Measurements from ENCODE around the gene TC2N. TPM values are rescaled to one million over a fixed set of nuclear protein-coding genes. Genes with fewer than 3 reads are reported as not detected.
"Not testable (repeated sequence)": the region's sequence is repeated elsewhere in the genome, so short reads cannot be mapped to it uniquely, and the experiment has no call there.

The TC2N gene
- total and polyA plus RNA-seq, 12 donors: 0.89 to 28.4 (median 4.3) TPM

- Histone ChIP-seq H3K27me3 (no peaks in the 10 kb centered on the region), H3K4me1 (replicated peaks in 1 of 2) (no peaks in the 10 kb centered on the region), H3K27ac (no peak overlapping the region), H3K9me3 (replicated peaks in 1 of 3) (no peaks in the 10 kb centered on the region), H3K4me3 (no peak overlapping the region), H3K36me3 (replicated peaks in 1 of 2) (no peaks in the 10 kb centered on the region)
- no peak for DNase-seq
- intact Hi-C loops (cut with DNase I): no loop called here
- no peak for TF ChIP-seq CTCF (IDR thresholded peaks at IDR 0.05)
- no peak for TF ChIP-seq POLR2A (IDR thresholded peaks at IDR 0.05)
- 86 to 96% (median 91%) methylated on average over 1 of the region's 1 CpG for WGBS, 4 donors
These were observed 122.0 kb downstream of the TC2N start for GRCh38 chr14:91745344-91745743.

GRCh38 chr14:91744068-91744480 is 123.3 kb downstream of the TC2N start:
- Histone ChIP-seq H3K4me1 (replicated peaks in 1 of 2) (no peaks in the 10 kb centered on the region), H3K36me3 (replicated peaks in 1 of 2) (no peaks in the 10 kb centered on the region), H3K4me3 (no peak overlapping the region), H3K27me3 (no peaks in the 10 kb centered on the region), H3K9me3 (replicated peaks in 1 of 3) (no peaks in the 10 kb centered on the region), H3K27ac (no peak overlapping the region)
- WGBS, 4 donors: 67 to 78% (median 77%) methylated on average over 2 of the region's 2 CpGs
- intact Hi-C loops (cut with DNase I): no loop called here
- DNase-seq: no peak
- TF ChIP-seq CTCF (IDR thresholded peaks at IDR 0.05) (no peak), POLR2A (IDR thresholded peaks at IDR 0.05) (no peak)

GRCh38 chr14:91743305-91743653 is 124.1 kb downstream of the TC2N start:
- intact Hi-C loops (cut with DNase I): no loop called here

GRCh38 chr14:91742621-91743304 is 124.6 kb downstream of the TC2N start:
- no peaks in the 10 kb centered on the region for H3K27me3 ChIP-seq
- H3K4me3 ChIP-seq: no peak overlapping the region
- no peaks in the 10 kb centered on the region for H3K4me1 ChIP-seq (replicated peaks in 1 of 2)
- no peak overlapping the region for H3K27ac ChIP-seq
- 85 to 97% (median 92%) methylated on average over 1 of the region's 1 CpG for WGBS, 4 donors
- no peaks in the 10 kb centered on the region for H3K36me3 ChIP-seq (replicated peaks in 1 of 2)
- intact Hi-C loops (cut with DNase I): no loop called here
- DNase-seq: no peak
- H3K9me3 ChIP-seq (replicated peaks in 1 of 3): no peaks in the 10 kb centered on the region
- TF ChIP-seq POLR2A (IDR thresholded peaks at IDR 0.05) (no peak), CTCF (IDR thresholded peaks at IDR 0.05) (no peak)

More at GRCh38 chr14:91743305-91743653, 124.1 kb downstream of the TC2N start:
- H3K4me3 ChIP-seq: no peak overlapping the region
- DNase-seq: no peak
- no peak overlapping the region for H3K27ac ChIP-seq
- WGBS, 4 donors: 81 to 92% (median 85%) methylated on average over 2 of the region's 2 CpGs
- no peaks in the 10 kb centered on the region for H3K9me3 ChIP-seq (replicated peaks in 1 of 3)
- H3K4me1 ChIP-seq (replicated peaks in 1 of 2): no peaks in the 10 kb centered on the region
- H3K36me3 ChIP-seq (replicated peaks in 1 of 2): no peaks in the 10 kb centered on the region
- H3K27me3 ChIP-seq: no peaks in the 10 kb centered on the region
- TF ChIP-seq CTCF (IDR thresholded peaks at IDR 0.05) (no peak), POLR2A (IDR thresholded peaks at IDR 0.05) (no peak)

GRCh38 chr14:91739867-91740266 is 127.5 kb downstream of the TC2N start:
- WGBS, 4 donors: 64 to 84% (median 80%) methylated on average over 2 of the region's 2 CpGs

More at GRCh38 chr14:91739867-91740266, 127.5 kb downstream of the TC2N start:
- H3K36me3 ChIP-seq (replicated peaks in 1 of 2); H3K27me3 ChIP-seq; H3K9me3 ChIP-seq (replicated peaks in 1 of 3); DNase-seq; H3K4me3 ChIP-seq; intact Hi-C loops (cut with DNase I); H3K4me1 ChIP-seq (replicated peaks in 1 of 2); H3K27ac ChIP-seq: not testable (repeated sequence)

All from adrenal gland (tissue), 12 donors.